H1 (cell line): ENCODE results near the gene ABCD1. TPM values are rescaled to one million over a fixed set of nuclear protein-coding genes. Genes with fewer than 3 reads are reported as not detected.
A peak's percentile ranks its signal among the peaks of the same experiment; 100 is the strongest.
"Not testable (repeated sequence)": the region's sequence is repeated elsewhere in the genome, so short reads cannot be mapped to it uniquely, and the experiment has no call there.

Experiments
- CTCF ChIA-PET: fragments of 300-600 bp; sonication (Branson Sonifier 250); formaldehyde crosslinking; loops from one replicate; lab custom pipeline; 2021; ENCODE audit not compliant: partially characterized antibody; lab: Charles Lee
- POLR2A ChIA-PET: fragments of 300-600 bp; sonication (Branson Sonifier 250); formaldehyde crosslinking; loops from one replicate; lab custom pipeline; 2021; ENCODE audit warnings: inconsistent platforms; ENCODE audit not compliant: partially characterized antibody; lab: Charles Lee
- DNase-seq, 2 experiments: peaks; one replicate each; pipeline versions ENCODE4 v3.0.0 to v3.0.0-alpha.2; 2010 to 2022; ENCODE audit warnings: low spot score in 2 of 2, low read depth in 1 of 2, mixed read lengths in 1 of 2
- FAIRE-seq: peaks from 2 replicates; lab custom pipeline; 2011; peaks lifted over from hg19 to GRCh38; lab: Jason Lieb, UNC
- H2AFZ ChIP-seq: 2 replicates; pipeline ENCODE4 v1.8.1; 2012; ENCODE audit warnings: low read length, inconsistent platforms
- H2AK5ac ChIP-seq: 2 replicates; pipeline ENCODE4 v1.6.1; 2013; ENCODE audit warnings: low read depth, low read length
- H2BK120ac ChIP-seq: replicated peaks from 2 replicates; pipeline ENCODE3; 2013; ENCODE audit warnings: low read depth, low read length, inconsistent platforms
- H2BK12ac ChIP-seq: 2 replicates; pipeline ENCODE4 v1.6.1; 2013; ENCODE audit warnings: low read depth, low read length
- H2BK15ac ChIP-seq: 2 replicates; pipeline ENCODE4 v1.6.1; 2013; ENCODE audit warnings: low read length
- H2BK20ac ChIP-seq: 2 replicates; pipeline ENCODE4 v1.6.1; 2013; ENCODE audit warnings: low read length
- H2BK5ac ChIP-seq: 2 replicates; pipeline ENCODE4 v1.6.1; 2013; ENCODE audit warnings: low read depth, low read length
- H3K14ac ChIP-seq: 2 replicates; pipeline ENCODE4 v1.6.1; 2013; ENCODE audit warnings: inconsistent platforms; ENCODE audit not compliant: insufficient read length
- H3K18ac ChIP-seq: 2 replicates; pipeline ENCODE4 v1.6.1; 2013; ENCODE audit warnings: low read length; ENCODE audit errors: extremely low read depth
- H3K23ac ChIP-seq: 2 replicates; pipeline ENCODE4 v1.6.1; 2013; ENCODE audit warnings: inconsistent platforms; ENCODE audit not compliant: insufficient read length
- H3K23me2 ChIP-seq: 2 replicates; pipeline ENCODE4 v1.6.1; 2013; ENCODE audit warnings: low read depth, low read length
- H3K27ac ChIP-seq: 2 replicates; pipeline ENCODE4 v1.6.1; 2011; ENCODE audit warnings: low read depth, low read length, inconsistent platforms
- H3K27me3 ChIP-seq, 4 experiments: replicated peaks in 1 of 4; 1 replicate in 1 of 4; 2 replicates in 3 of 4; pipeline versions ENCODE4 v1.6.1 to v1.8.1; 2011 to 2013; ENCODE audit warnings: low read length in 3 of 4, mild to moderate bottlenecking in 3 of 4, inconsistent platforms in 2 of 4, mixed read lengths in 2 of 4, moderate library complexity in 1 of 4; ENCODE audit not compliant: control insufficient read depth in 3 of 4, insufficient read depth in 3 of 4; ENCODE audit errors: extremely low read depth in 1 of 4
- H3K36me3 ChIP-seq, 4 experiments: 2 replicates each; pipeline versions ENCODE4 v1.6.1 to v1.8.1; 2011 to 2013; ENCODE audit warnings: mild to moderate bottlenecking in 4 of 4, low read length in 3 of 4, moderate library complexity in 2 of 4, control low read depth in 1 of 4, inconsistent platforms in 1 of 4; ENCODE audit not compliant: insufficient read depth in 4 of 4, control insufficient read depth in 2 of 4
- H3K4ac ChIP-seq: replicated peaks from 2 replicates; pipeline ENCODE3; 2013; ENCODE audit warnings: low read length, low read depth, mixed read lengths, inconsistent platforms; ENCODE audit not compliant: insufficient read length
- H3K4me1 ChIP-seq, 4 experiments: replicated peaks in 1 of 4; 1 replicate in 1 of 4; 2 replicates in 3 of 4; pipeline versions ENCODE4 v1.6.1 to v1.8.1; 2011 to 2013; ENCODE audit warnings: low read length in 3 of 4, inconsistent platforms in 2 of 4, mixed read lengths in 1 of 4; ENCODE audit not compliant: insufficient read depth in 4 of 4, control insufficient read depth in 3 of 4
- H3K4me2 ChIP-seq, 2 experiments: 2 replicates each; pipeline versions ENCODE4 v1.6.1 to v1.8.1; 2011 to 2013; ENCODE audit warnings: low read depth in 2 of 2, low read length in 2 of 2, control low read depth in 1 of 2, inconsistent platforms in 1 of 2, mild to moderate bottlenecking in 1 of 2; ENCODE audit not compliant: insufficient read depth in 1 of 2
- H3K4me3 ChIP-seq, 4 experiments: fragments of 200-600, 300-600 bp in 1 of 4; sonication (generic), shearing (Covaris generic), sonication (Bioruptor Twin) in 1 of 4; 2 replicates each; pipeline versions ENCODE4 v1.5.1 to v1.8.1; 2011 to 2016; ENCODE audit warnings: low read length in 4 of 4, low read depth in 3 of 4, control low read depth in 2 of 4, inconsistent platforms in 2 of 4, mild to moderate bottlenecking in 2 of 4, mixed read lengths in 1 of 4, moderate library complexity in 1 of 4; ENCODE audit not compliant: insufficient read depth in 2 of 4; ENCODE audit errors: extremely low read depth in 1 of 4
- H3K56ac ChIP-seq: replicated peaks from 2 replicates; pipeline ENCODE3; 2013; ENCODE audit warnings: low read depth, mild to moderate bottlenecking, mixed read lengths, low read length, inconsistent platforms; ENCODE audit not compliant: insufficient read length
- H3K79me1 ChIP-seq: 2 replicates; pipeline ENCODE4 v1.6.1; 2013; ENCODE audit warnings: low read depth, low read length, control low read depth
- H3K79me2 ChIP-seq, 2 experiments: 2 replicates each; pipeline versions ENCODE4 v1.6.1 to v1.8.1; 2012 to 2013; ENCODE audit warnings: low read length in 2 of 2, mild to moderate bottlenecking in 2 of 2, inconsistent platforms in 1 of 2; ENCODE audit not compliant: insufficient read depth in 2 of 2, control insufficient read depth in 1 of 2
- H3K9ac ChIP-seq, 4 experiments: replicated peaks in 1 of 4; 1 replicate in 1 of 4; 2 replicates in 3 of 4; pipeline versions ENCODE4 v1.6.1 to v1.8.1; 2011 to 2013; ENCODE audit warnings: low read depth in 3 of 4, low read length in 3 of 4, control low read depth in 2 of 4, mild to moderate bottlenecking in 2 of 4, moderate library complexity in 2 of 4, inconsistent platforms in 1 of 4; ENCODE audit errors: extremely low read depth in 1 of 4
- H3K9me3 ChIP-seq, 2 experiments: 2 replicates each; pipeline versions ENCODE4 v1.6.1 to v1.8.1; 2012 to 2013; ENCODE audit warnings: mild to moderate bottlenecking in 2 of 2, moderate library complexity in 2 of 2, control low read depth in 1 of 2, inconsistent platforms in 1 of 2, low read depth in 1 of 2, low read length in 1 of 2, mixed read lengths in 1 of 2; ENCODE audit not compliant: insufficient read depth in 2 of 2
- H4K20me1 ChIP-seq, 2 experiments: replicated peaks in 1 of 2; 2 replicates each; pipeline versions ENCODE3 to v1.8.1; 2011 to 2013; ENCODE audit warnings: inconsistent platforms in 2 of 2, low read length in 2 of 2, mild to moderate bottlenecking in 1 of 2; ENCODE audit not compliant: insufficient read depth in 2 of 2, control insufficient read depth in 1 of 2
- H4K5ac ChIP-seq: 2 replicates; pipeline ENCODE4 v1.6.1; 2013; ENCODE audit warnings: low read length, low read depth, mixed read lengths, inconsistent platforms; ENCODE audit not compliant: insufficient read length
- H4K8ac ChIP-seq: 2 replicates; pipeline ENCODE4 v1.8.0; 2013; ENCODE audit warnings: mild to moderate bottlenecking, moderate library complexity, low read length, inconsistent platforms; ENCODE audit not compliant: insufficient read depth; ENCODE audit errors: extremely low read depth
- H4K91ac ChIP-seq: replicated peaks from 2 replicates; pipeline ENCODE3; 2013; ENCODE audit warnings: low read length, mixed read lengths, inconsistent platforms; ENCODE audit not compliant: insufficient read length
- POLR2A ChIP-seq, 2 experiments: IDR thresholded peaks; 1 replicate in 1 of 2; 2 replicates in 1 of 2; pipeline ENCODE4 v1.6.1; 2011; ENCODE audit warnings: low read depth in 2 of 2, low read length in 2 of 2, mild to moderate bottlenecking in 2 of 2; ENCODE audit errors: control extremely low read depth in 1 of 2
- WGBS, 2 experiments: shearing (Covaris generic) in 1 of 2; methylation state at CpG; one replicate each; pipeline versions ENCODE4 v1.1.6 to v1.1.7; 2013 to 2015; ENCODE audit warnings: low lambda C conversion rate in 2 of 2, mixed read lengths in 2 of 2, inconsistent platforms in 1 of 2, low coverage in 1 of 2, missing lambda C conversion rate in 1 of 2; ENCODE audit not compliant: insufficient replicate concordance in 2 of 2, insufficient coverage in 1 of 2, insufficient read length in 1 of 2; ENCODE audit errors: extremely low coverage in 1 of 2, missing lambda C conversion rate in 1 of 2; 5-methylcytosine and 5-hydroxymethylcytosine counted together
- polyA plus RNA-seq, 7 experiments: library from polyadenylated mRNA; depleted of rRNA in 3 of 7; stranded (reverse) in 5 of 7; unstranded in 2 of 7; fragments of >200 nt in 5 of 7; fragments of 200-250 nt in 2 of 7; gene quantifications; 1 replicate in 5 of 7; 2 replicates in 1 of 7; 4 replicates in 1 of 7; pipeline versions ENCODE4 v1.2.1 to v1.2.3, GENCODE V29; 2011 to 2013; ENCODE audit warnings: missing spikeins in 2 of 7, mixed read lengths in 2 of 7
- total RNA-seq: library from RNA; stranded (reverse); fragmentation: NEBNext Ultra II Directional; extraction: Animal tissue kit (Norgen Biotek cat#: 25700); gene quantifications from 2 replicates; pipeline ENCODE4 v1.2.1, GENCODE V29; 2021

ABCD1 gene
- total and polyA plus RNA-seq, 2 of the 8 experiments (the other 6 are each of a cell fraction or from before 2014, with no cell fraction given) = 3.1 to 6.6 TPM

- H3K4ac ChIP-seq, H3K23me2 ChIP-seq, H3K18ac ChIP-seq, H3K27ac ChIP-seq, H3K27me3 ChIP-seq, H3K23ac ChIP-seq, H3K56ac ChIP-seq, H4K20me1 ChIP-seq, H2BK12ac ChIP-seq, H3K4me2 ChIP-seq, H3K4me1 ChIP-seq, H2BK20ac ChIP-seq, H3K79me2 ChIP-seq, H4K5ac ChIP-seq, H3K79me1 ChIP-seq, H2AK5ac ChIP-seq, H4K91ac ChIP-seq, DNase-seq, H3K4me3 ChIP-seq, H3K9me3 ChIP-seq, H2AFZ ChIP-seq, H4K8ac ChIP-seq: not testable (repeated sequence)
- POLR2A ChIA-PET = interaction anchor here (1.5 kb wide), 1 partner anchor 11 kb away, joined by 6 read pairs; no protein-coding TSS in a partner anchor
- 0 out of 3 replicates have a peak, but pooled peaks of 1 of the 2 experiments have one; percentile 12 for TF ChIP-seq POLR2A (IDR thresholded peaks at IDR 0.05; ENCODE audit: control extremely low read depth in 1 of 2, low read depth in 2 of 2, low read length in 2 of 2)
- TF ChIP-seq, all 59 proteins: peak for 1; not testable (repeated sequence) for 58
- not testable (repeated sequence) for H2BK5ac ChIP-seq, H3K14ac ChIP-seq, H2BK15ac ChIP-seq, H2BK120ac ChIP-seq, H3K9ac ChIP-seq, FAIRE-seq
- peaks cover 0 to 29% (median 13%) of the 10 kb centered on the region in 4 experiments; a peak in 6 of 8 replicates for H3K36me3 ChIP-seq
- 98% methylated on average over 11 of the region's 16 CpGs; no CpG with 5 or more reads in 1 of the 2 experiments for WGBS, 2 experiments
- CTCF ChIA-PET = interaction anchor here (2.3 kb wide), 1 partner anchor 10 kb away, joined by 10 read pairs; the partner anchor contains the start of gene SLC6A8
These were observed 27.5 kb upstream of the ABCD1 start for GRCh38 chrX:153696986-153697722.
